ENCODE data around the gene SURF2.
"Not testable (repeated sequence)": the region's sequence is repeated elsewhere in the genome, so short reads cannot be mapped to it uniquely, and the experiment has no call there.

SURF2 gene

DNA sequence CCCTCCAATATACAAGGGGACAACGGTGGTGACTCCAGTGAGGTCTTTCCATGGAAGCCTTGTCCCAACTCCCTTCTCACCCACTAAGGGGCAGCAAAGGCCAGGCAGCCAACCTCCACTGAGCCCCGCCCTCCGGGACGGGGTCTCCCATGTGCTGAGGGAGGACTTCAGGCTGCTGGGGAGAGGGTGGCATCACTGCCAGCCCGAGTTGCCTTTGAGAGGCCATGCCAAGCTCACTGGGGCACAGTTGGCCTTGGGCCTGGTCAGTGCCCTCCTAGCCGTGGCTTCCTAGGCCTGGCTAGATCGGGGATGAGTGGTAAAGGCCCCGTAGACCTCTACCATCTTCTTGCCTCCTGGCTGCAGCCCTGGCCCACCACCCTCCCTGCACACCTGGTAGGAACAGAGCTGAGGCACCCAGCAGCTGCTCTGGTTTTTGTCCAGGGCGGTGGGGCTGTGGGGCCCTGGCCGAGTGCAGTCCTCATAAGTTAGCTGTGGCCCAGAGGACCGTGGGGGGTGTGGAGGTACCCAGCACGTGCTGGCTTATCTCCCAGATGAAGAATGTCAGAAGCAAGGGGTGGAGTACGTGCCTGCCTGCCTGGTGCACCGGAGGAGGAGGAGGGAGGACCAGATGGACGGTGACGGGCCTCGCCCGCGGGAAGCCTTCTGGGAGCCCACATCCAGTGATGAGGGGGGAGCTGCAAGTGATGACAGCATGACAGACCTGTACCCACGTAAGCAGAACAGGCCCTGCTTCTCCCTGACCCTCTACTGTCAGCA is 3.2 kb downstream of the SURF2 start:
- no peak for DNase-seq

DNA sequence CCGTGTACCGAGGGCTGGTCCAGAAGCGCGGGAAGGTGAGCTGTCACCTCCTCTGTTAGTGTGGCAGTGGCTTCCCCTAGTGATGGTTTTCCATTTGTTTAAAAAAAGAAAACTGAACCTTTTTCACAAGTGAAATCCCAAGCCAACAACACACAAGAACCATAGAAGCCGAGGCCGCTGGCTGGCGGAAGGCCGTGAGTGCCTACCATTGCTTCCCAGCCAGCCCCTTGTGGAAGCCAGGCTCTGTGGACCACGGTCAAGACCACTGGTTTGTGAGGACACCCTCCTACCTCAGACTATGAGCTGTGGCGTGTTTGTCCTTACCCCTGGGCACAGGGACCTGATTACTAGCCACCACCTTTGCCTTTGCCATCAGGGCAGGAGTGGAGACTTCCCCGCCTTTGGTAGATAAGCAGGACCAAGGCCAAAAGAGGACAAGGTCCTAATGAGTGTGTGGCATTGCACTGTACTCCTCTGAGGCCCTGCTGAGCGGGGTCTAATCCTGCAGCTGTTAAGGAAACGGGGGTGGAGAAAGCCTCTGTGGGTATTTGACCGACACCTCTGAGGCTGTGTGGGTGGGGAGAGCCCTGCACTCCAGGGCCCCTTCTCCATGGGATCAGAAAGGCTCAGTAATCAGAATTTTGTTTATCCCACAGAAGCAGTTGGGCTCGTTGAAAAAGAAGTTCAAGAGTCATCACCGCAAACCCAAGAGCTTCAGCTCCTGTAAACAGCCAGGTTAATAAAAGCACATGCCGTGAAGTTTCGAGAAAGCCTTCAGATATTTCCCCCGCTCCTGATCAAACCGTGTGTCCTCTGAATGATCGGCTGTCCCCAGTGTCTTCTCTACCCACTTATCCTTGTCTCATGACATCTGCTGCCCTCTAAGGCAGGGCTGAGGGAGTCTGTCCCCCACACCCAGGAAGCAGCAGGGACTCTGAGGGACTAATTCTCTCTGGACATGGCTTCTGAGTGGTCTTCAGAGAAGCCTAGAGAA is 4.3 kb downstream of the SURF2 start:
- DNase-seq: no peak

DNA sequence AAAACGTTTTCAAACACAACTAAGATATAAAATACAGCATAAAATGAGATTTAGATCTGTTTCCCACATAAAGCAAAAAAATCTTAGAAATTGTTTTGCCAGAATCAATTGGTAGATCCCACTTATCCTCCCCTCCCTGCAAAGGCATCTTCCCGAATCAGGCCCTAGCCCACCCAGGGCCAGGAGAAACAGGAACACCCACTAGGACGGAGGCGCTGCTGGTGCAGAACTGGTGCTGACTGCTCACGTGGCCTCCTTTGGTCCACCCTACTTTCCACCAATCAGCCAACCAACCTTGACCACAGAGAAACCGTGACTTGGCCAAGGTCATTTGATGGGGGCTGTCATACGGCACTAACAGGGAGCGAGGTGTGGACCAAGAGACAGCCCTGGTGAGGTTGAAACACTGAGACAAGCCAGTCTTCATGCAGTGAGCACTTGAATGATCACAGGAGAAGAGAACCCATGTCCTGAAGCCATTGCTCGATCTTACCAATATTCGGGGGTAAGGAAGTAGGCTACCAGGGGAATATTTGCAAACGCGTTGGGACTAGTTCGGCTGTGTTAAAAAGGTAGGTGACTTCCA is 5.2 kb downstream of the SURF2 start:
- no peak for DNase-seq

DNA sequence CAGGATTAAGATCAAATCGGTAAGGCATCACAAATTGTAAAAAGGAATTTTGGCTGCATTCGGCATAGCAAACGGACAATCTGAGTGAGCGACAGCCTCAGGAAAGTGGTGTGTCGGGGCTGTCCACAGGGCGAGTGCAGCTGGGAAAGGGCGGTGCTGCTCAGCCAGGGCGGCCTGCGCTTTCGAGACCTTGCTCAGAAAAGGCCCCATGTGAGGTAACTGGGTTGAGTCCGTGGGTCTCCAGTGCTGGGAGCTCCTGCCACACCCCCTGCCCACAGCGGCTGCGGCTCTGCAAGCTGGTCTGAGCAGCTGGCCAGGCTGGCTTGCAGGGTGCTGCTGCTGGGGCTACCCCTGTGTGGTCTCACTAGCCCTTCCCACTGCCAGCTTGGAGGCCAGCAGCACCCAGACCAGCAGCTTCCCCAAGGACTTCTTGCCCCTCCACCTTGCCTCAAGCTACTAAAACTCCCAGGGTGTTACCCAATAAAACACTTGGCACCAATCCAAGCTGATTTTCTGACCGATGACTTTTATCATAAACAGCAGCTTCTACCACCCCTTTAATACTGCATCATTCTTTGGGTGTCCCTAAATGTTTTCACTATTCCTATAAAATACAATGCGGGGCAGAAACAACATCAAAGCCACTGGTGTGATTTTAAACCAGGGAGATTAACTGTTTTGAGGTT is 6.2 kb downstream of the SURF2 start:
- no peak for DNase-seq

DNA sequence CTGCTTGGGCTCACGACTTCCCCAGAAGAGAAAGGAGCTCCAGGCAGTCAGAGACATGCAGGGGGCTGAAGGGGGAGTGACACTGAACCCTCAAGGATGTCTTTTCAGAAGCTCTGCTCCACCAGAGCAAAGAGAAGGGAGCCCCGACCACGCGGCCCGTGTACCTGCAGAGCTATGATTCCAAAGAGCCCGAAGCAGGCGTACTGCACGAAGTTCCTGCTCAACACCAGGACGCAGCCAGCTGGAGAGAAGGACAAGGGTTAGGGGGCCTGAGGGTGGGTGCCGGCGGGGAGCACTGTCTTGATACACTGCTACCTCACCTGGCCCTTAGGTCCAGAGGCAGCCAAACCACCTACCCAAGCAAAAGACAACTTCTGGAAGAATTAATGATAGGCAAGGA is 10.1 kb downstream of the SURF2 start:
- DNase-seq: no peak

DNA sequence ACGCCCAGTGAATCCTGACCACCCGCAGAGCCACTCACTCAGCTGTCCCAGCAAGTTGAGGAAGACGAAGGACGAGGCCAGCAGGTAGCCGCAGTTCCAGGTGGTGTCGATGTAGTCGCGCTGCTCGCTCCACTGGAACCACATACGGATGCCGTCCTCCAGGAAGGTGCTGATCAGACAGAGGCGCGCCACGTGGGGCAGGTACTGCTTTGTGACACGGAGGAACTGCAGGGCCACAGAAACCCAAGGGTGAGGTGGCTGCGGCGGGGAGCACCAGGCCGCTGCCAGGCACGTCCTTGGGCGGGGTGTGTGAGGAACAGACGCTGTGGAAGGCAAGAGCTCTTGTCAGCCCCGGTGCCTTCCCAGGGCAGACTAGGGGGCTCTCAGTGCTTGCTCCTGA is 10.9 kb downstream of the SURF2 start:
- no peak for DNase-seq

DNA sequence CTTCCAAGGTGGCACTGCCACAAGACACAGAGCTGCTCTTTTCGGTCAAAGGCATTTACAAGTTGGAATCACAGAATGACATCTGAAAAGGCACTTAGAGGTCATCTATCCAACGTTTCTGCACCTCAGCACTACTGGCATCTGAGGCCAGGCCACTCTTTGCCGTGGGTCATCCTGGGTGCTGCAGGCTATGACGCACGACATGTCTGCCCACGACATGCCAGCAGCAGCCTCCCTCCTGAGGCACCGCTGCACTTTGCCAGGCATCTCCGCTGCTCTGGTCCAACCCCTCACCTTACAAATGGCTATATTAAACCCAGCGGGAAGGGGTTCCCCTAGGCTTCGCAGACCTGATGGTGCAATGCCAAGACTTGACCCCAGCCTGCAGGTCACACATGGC is 11.4 kb downstream of the SURF2 start:
- DNase-seq: no peak

DNA sequence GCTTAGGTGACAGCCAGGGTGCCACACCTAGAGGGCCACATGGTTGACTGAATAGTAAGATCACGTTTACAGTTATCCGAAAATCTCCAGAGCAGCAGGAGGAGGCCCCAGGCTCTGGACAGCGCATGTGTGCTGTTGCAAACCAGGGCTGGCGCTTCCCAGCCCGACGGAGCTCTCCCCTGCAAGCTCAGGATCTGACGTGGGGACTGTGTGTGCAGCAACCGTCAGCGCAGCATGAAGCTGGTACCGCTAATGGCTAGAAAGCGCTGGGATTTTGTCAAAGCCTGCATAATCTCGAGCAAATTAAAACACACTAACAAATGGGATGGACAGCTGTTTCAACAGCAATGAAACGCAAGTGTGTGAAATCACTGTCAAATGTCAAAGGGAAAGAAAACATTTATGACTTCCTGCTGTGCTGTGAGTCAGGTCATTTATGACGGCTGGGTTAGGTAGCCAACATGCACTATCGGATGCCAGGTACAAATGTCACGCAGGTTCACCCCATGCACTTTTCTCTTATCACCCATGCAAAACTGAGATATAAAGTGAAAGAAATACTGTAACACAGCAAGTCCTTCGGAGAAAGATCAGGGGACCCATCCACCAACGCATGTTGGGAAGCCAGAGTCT is 12.0 kb downstream of the SURF2 start:
- no peak for DNase-seq

DNA sequence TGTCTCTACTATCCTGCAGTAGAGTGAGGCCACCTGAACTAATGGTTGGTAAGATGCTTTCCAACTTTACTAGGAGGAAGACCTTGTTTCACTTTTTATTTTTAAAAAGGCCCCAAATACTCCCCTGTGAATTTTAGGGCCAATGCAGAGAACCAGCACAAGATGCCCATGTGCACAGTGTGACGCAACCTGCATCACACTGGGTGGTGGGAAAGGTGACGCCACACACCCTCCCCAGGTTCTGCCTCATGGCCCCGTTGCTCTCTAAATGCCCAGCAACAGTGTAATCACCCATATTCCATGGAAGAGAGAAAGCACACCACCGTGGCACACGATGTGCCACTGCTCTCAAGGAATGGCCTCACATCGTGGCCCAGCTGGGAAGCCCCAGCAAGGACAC is 13.1 kb downstream of the SURF2 start:
- DNase-seq: no peak

DNA sequence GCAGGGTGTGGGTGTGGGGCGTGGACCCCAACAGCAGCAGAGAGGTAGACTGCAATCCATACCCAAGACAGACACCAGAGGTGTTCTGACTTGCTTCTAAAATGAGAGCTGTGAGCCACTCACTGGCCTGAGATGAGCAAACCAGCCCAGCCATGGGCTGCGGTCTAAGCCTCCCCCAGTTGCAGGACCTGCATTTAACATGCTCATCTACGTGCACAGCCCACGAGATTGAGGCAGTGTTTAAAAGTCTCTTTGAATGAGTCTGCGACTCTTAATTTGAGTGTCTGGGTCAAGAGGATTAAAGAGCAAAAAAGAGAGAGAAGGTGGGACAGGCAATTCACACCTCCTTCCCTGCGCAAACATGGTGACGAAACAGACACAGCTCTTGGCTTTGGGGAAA is 13.6 kb downstream of the SURF2 start:
- DNase-seq: no peak

DNA sequence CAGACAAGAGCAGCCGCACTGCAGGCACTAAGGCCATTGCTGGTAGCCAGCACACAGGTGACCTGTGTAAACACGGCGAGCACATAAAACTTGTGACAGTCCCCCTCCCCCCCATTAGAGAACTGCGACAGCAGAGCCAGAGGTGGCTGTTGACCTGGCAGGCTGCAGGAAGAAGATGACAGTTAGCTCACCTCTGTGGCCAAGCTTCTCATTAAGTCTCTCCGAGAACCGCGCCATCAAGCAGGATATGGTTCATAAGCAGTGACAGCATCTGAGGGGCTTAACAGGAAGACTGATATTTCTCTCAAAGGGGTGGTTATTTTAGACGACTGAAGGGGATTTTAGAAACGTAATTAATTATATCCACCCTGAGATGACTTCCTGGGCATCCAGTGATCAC is 14.3 kb downstream of the SURF2 start:
- no peak for DNase-seq

DNA sequence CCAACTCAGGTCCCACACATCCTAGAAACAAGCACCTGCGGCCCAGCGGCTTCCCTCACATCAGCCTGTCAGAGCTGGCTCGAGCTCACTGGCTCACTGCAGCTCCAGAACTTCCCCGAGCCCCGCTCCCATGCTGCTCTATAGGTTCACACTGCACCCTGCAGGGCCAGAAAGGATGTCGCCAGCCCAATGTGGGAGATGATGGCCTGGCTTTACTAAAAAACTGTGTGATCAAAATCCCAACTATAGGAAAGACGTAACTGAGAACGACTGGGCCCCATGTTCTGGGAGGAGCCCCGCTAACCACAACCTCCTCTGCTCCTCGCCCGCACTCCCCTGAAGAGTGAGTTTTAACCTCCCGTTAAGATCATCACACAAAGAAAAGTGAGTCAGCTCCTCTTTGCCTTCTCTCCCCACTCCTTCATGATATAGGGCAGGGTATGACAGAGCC is 14.9 kb downstream of the SURF2 start:
- DNase-seq: no peak

DNA sequence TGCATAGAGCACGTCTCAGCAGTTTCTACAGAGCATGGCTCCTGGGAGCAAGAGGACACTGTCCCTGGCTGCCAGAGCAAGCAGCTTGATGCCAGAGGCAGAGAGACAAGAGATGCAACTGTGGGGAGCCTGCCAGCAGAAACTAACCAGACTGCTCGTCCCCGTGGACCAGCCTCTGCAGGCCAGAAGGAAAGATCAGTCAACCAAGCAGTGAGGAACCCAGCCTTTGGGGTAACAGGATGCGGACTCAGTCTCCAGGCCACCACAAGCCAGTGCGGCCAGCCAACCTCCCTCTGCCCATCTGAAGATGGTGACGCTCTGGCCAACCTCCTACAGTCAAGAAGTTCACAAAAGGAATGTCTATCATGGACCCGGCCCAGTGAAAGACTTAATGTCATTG is 15.8 kb downstream of the SURF2 start:
- DNase-seq: no peak

DNA sequence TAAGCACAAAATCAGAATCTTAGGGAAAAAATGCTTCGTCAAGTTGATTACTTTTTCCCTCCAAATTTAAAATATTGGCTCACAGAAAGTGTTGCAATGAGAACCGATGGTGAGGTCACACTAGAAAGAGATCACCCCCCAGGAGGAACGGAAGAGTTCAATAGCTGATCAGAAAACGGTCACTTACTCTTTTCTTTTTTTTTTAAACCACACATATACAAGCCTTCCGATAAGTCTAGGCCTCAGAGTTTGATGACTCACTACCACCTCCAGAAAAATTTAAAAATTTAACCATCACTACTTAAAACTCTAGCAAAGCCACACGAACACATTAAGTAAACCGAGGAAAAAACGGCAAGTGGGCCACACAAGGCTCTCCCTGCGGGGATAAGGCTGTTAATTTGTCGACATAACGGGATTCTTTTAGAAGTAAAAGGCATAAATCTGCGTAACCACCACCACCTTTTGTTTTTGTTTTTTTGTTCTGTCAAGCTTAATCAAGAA is 18.3 kb downstream of the SURF2 start:
- DNase-seq: peak; percentile 64

DNA sequence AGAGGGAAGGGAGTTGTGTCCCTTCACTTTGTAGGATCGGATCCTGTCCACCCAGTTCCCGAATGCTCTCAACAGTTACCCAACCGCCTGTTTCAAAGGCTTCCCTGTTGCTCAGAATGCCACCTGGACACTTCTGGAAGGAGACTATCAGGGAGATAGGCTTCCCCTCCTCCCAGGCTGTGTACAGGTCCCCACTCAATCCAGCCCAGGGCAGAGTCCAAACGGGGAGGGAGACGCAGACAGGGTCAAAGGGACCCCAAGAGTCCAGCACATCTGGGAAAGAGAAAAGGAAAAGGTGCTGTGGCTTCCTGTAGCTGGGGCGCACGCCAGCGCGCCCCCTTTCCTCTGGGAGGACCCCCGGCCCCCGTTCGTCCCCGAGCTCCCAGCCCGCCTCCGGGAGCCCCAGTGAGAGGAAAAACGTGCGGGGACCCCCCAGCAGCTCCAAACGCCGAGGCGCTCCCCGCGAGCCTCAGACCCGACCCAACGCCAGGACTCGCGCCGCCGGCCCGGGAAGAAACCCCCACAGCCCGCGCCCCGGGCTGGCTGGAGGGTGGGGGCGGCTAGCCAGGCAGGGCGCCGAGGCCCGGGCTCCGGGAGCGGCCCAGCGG is 18.9 kb downstream of the SURF2 start:
- DNase-seq: no peak

DNA sequence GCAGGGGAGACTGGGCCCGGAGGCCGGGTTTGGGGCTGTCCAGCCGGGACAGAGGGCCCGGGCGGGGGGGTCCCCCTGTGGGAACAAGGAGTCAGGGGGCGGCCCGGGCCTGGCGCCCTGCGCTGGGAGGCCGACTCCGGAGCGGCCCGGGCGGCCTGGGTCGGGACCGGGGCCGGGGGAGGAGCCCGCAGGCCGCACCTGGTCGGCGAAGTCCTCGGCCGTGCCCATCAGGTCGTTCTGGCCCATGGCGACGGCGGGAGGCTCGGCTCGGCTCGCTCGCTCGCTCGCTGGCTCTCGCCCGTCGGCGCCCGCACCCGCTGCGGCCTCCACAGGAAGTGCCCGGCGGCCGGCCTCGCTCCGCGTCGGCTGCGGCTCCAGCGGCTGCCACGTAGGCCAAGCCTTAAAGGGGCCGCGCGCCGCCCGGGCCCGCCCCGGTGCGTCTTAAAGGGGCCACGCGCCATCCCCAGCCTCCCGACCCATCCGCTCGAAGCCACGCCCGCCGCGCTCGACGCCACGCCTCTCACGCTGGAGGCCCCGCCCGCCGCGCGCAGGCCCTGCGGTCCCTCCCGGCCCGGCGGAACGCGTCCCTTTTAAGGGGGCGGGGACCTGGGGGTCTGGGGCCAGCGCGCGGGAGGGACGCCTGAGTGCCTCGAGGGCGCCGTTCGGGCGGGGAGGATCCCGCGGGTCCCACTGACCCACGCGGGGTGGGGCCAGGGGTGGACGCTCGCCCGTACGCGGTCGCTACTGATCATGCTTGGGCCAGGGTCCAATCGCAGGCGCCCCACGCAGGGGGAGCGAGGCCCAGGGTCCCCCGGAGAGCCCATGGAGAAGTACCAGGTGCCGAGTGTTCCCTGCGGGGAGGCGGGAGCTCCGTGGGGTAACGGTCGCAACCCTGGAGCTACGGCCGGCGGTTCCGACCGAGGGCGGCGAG is 19.6 kb downstream of the SURF2 start, which contains the start of the genes STKLD1 and SURF4:
Gene STKLD1, plus strand, starts transcription at position 643 of the 931 bp plus-strand sequence. Its CDS starts 108 bp downstream, at position 751.
Gene SURF4, minus strand, starts transcription at position 337 of the 931 bp plus-strand sequence. Its CDS starts 91 bp downstream, at position 246.
- DNase-seq: peak; percentile 62

DNA sequence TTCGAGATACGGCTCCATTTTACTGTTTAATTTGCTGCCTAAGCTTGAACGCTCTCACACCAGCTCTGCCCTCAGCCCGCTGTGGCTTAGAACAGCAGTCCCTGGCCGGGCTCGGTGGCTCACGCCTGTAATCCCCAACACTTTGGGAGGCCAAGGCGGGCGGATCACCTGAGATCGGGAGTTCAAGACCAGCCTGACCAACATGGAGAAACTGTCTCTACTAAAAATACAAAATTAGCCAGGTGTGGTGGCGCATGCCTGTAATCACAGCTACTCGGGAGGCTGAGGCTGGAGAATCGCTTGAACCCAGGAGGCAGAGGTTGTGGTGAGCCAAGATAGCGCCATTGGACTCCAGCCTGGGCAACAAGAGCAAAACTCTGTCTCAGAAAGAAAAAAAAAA is 20.9 kb downstream of the SURF2 start:
- DNase-seq: not testable (repeated sequence)

DNA sequence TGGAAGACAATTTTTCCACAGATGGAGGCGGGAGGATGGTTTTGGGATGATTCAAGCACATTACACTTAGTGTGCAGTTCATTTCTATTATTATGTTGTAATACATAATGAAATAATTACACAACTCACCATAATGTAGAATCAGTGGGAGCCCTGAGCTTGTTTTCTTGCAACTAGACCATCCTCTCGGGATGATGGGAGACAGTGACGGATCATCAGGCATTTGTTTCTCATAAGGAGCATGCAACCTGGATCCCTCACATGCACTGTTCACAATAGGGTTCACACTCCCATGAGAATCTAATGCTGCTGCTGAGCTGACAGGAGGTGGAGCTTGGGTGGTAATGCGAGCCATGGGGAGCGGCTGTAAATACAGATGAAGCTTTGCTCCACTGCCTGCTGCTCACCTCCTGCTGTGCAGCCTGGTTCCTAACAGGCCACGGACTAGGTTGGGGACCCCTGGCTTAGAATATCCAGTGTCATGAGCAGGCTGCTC is 21.4 kb downstream of the SURF2 start:
- no peak for DNase-seq

DNA sequence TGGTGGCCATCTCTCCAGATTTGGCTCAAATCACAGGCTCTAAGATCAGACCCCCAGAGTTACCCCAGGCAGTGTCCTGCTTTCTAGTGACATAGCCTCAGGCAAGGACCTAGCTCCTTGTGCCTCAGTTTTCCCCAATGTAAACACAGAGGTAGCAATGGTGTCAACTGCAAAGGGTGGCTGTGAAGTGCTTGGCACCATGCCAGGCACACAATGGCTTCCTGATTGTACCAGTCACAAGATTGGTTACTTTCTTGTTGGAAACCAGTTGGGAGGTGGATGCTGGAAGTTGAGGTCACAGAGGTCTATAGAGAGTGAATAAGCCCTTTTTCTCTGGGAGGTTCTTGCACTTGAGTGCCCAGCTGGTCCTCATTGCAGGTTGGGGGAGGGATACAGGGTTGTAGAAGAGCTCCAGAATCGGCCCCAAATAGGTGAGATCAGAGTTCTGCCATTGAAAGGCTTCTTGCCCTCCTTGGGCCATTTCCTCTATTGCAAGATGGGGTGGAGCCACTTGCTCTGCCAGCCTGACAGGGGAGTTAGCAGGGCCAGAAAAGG is 22.1 kb downstream of the SURF2 start:
- DNase-seq: no peak
